Measurements from ENCODE around the gene NOVA1. TPM values are rescaled to one million over a fixed set of nuclear protein-coding genes. Genes with fewer than 3 reads are reported as not detected.
"Not testable (repeated sequence)": the region's sequence is repeated elsewhere in the genome, so short reads cannot be mapped to it uniquely, and the experiment has no call there.

NOVA1 gene
- total RNA-seq (0.39 TPM), polyA plus RNA-seq (not detected)

GRCh38 chr14:26597589-26598080 is at the start of gene NOVA1:
Gene NOVA1 (minus strand): TSS chr14:26598033. CDS start chr14:26597436, 597 bp downstream.
- no peak within 1 kb of the TSS for H3K4me3 ChIP-seq (ENCODE audit: low read depth, low read length)
- H3K27me3 ChIP-seq (ENCODE audit: control insufficient read depth, insufficient read depth, low read length): no peaks in the 10 kb centered on the region
- H3K27ac ChIP-seq (ENCODE audit: insufficient read depth, low read length, poor library complexity, severe bottlenecking): no peak within 1 kb of the TSS
- peak within 1 kb of the TSS in 1 of 4 donors; percentile 31 for H3K4me3 Mint-ChIP-seq
- H3K36me3 ChIP-seq (ENCODE audit: control insufficient read depth, insufficient read depth, low read length): no peaks in the 10 kb centered on the region
- H3K27me3 Mint-ChIP-seq: peaks cover 12% of the 10 kb centered on the region
- peaks cover 4% of the 10 kb centered on the region for H3K36me3 Mint-ChIP-seq
- peaks cover 0 to 4% (median 0%) of the 10 kb centered on the region in 4 donors for H3K4me1 Mint-ChIP-seq
- H3K9me3 Mint-ChIP-seq: peaks cover 0 to 13% (median 8%) of the 10 kb centered on the region in 7 donors
- peaks cover 0 to 2% of the 10 kb centered on the region in 2 experiments for H3K9me3 ChIP-seq (ENCODE audit: control insufficient read depth in 2 of 2, low read length in 2 of 2)
- ATAC-seq (ENCODE audit: low read depth in 2 of 2): no peak
- no peak for DNase-seq
- H3K27ac Mint-ChIP-seq: no peak within 1 kb of the TSS
- H3K4me1 ChIP-seq (ENCODE audit: control insufficient read depth, insufficient read depth, low read length, poor library complexity, severe bottlenecking): no peaks in the 10 kb centered on the region

- H3K4me1 ChIP-seq (ENCODE audit: control insufficient read depth, insufficient read depth, low read length, poor library complexity, severe bottlenecking); H3K27me3 ChIP-seq (ENCODE audit: control insufficient read depth, insufficient read depth, low read length); H3K36me3 Mint-ChIP-seq; H3K4me3 Mint-ChIP-seq; H3K27me3 Mint-ChIP-seq; DNase-seq; H3K36me3 ChIP-seq (ENCODE audit: control insufficient read depth, insufficient read depth, low read length); ATAC-seq (ENCODE audit: low read depth in 2 of 2); H3K27ac Mint-ChIP-seq; H3K27ac ChIP-seq (ENCODE audit: insufficient read depth, low read length, poor library complexity, severe bottlenecking); H3K4me3 ChIP-seq (ENCODE audit: low read depth, low read length); H3K4me1 Mint-ChIP-seq: not testable (repeated sequence)
- peaks cover 3 to 61% (median 14%) of the 10 kb centered on the region in 7 donors for H3K9me3 Mint-ChIP-seq
- H3K9me3 ChIP-seq (ENCODE audit: control insufficient read depth in 2 of 2, low read length in 2 of 2): peaks cover 9 to 15% of the 10 kb centered on the region in 2 experiments
Observed at GRCh38 chr14:26645057-26645456, 47.2 kb upstream of the NOVA1 start.

- H3K9me3 Mint-ChIP-seq: peaks cover 0 to 18% (median 4%) of the 10 kb centered on the region in 7 donors
- no peaks in the 10 kb centered on the region for H3K27me3 Mint-ChIP-seq
- Histone ChIP-seq H3K27me3 (ENCODE audit: control insufficient read depth, insufficient read depth, low read length) (no peaks in the 10 kb centered on the region), H3K27ac (ENCODE audit: insufficient read depth, low read length, poor library complexity, severe bottlenecking) (no peak overlapping the region), H3K4me3 (ENCODE audit: low read depth, low read length) (no peak overlapping the region), H3K36me3 (ENCODE audit: control insufficient read depth, insufficient read depth, low read length) (no peaks in the 10 kb centered on the region), H3K9me3 (ENCODE audit: control insufficient read depth in 2 of 2, low read length in 2 of 2) (peaks cover 0 to 7% of the 10 kb centered on the region in 2 experiments), H3K4me1 (ENCODE audit: control insufficient read depth, insufficient read depth, low read length, poor library complexity, severe bottlenecking) (no peaks in the 10 kb centered on the region)
- H3K36me3 Mint-ChIP-seq: no peaks in the 10 kb centered on the region
- no peak overlapping the region for H3K4me3 Mint-ChIP-seq
- H3K27ac Mint-ChIP-seq: no peak overlapping the region
- no peak for DNase-seq
- ATAC-seq (ENCODE audit: low read depth in 2 of 2): no peak
- no peaks in the 10 kb centered on the region for H3K4me1 Mint-ChIP-seq
Observed at GRCh38 chr14:26636561-26636960, 38.7 kb upstream of the NOVA1 start.

GRCh38 chr14:26634946-26635345 is 37.1 kb upstream of the NOVA1 start:
- not testable (repeated sequence) for H3K9me3 ChIP-seq (ENCODE audit: control insufficient read depth in 2 of 2, low read length in 2 of 2); H3K27me3 Mint-ChIP-seq; H3K4me3 ChIP-seq (ENCODE audit: low read depth, low read length); H3K4me1 Mint-ChIP-seq; H3K27ac ChIP-seq (ENCODE audit: insufficient read depth, low read length, poor library complexity, severe bottlenecking); H3K27me3 ChIP-seq (ENCODE audit: control insufficient read depth, insufficient read depth, low read length); H3K27ac Mint-ChIP-seq; H3K4me1 ChIP-seq (ENCODE audit: control insufficient read depth, insufficient read depth, low read length, poor library complexity, severe bottlenecking); H3K4me3 Mint-ChIP-seq; H3K9me3 Mint-ChIP-seq; DNase-seq; H3K36me3 ChIP-seq (ENCODE audit: control insufficient read depth, insufficient read depth, low read length); ATAC-seq (ENCODE audit: low read depth in 2 of 2); H3K36me3 Mint-ChIP-seq

- peaks cover 0 to 5% of the 10 kb centered on the region in 2 experiments for H3K9me3 ChIP-seq (ENCODE audit: control insufficient read depth in 2 of 2, low read length in 2 of 2)
- DNase-seq: no peak
- H3K27ac Mint-ChIP-seq: no peak overlapping the region
Observed at GRCh38 chr14:26626256-26626655, 28.4 kb upstream of the NOVA1 start.

GRCh38 chr14:26622611-26623010 is 24.8 kb upstream of the NOVA1 start:
- DNase-seq (no peak), ATAC-seq (ENCODE audit: low read depth in 2 of 2) (no peak)
- peaks cover 0 to 5% of the 10 kb centered on the region in 2 experiments for H3K9me3 ChIP-seq (ENCODE audit: control insufficient read depth in 2 of 2, low read length in 2 of 2)
- H3K27me3 Mint-ChIP-seq: no peaks in the 10 kb centered on the region
- H3K4me1 Mint-ChIP-seq: no peaks in the 10 kb centered on the region
- H3K4me1 ChIP-seq (ENCODE audit: control insufficient read depth, insufficient read depth, low read length, poor library complexity, severe bottlenecking): no peaks in the 10 kb centered on the region
- no peak overlapping the region for H3K27ac ChIP-seq (ENCODE audit: insufficient read depth, low read length, poor library complexity, severe bottlenecking)
- no peaks in the 10 kb centered on the region for H3K36me3 ChIP-seq (ENCODE audit: control insufficient read depth, insufficient read depth, low read length)
- H3K9me3 Mint-ChIP-seq: peaks cover 5 to 46% (median 8%) of the 10 kb centered on the region in 7 donors
- no peak overlapping the region for H3K27ac Mint-ChIP-seq
- no peaks in the 10 kb centered on the region for H3K27me3 ChIP-seq (ENCODE audit: control insufficient read depth, insufficient read depth, low read length)
- H3K36me3 Mint-ChIP-seq: no peaks in the 10 kb centered on the region
- no peak overlapping the region for H3K4me3 Mint-ChIP-seq
- H3K4me3 ChIP-seq (ENCODE audit: low read depth, low read length): no peak overlapping the region

More at GRCh38 chr14:26626256-26626655, 28.4 kb upstream of the NOVA1 start:
- Histone ChIP-seq H3K27me3 (ENCODE audit: control insufficient read depth, insufficient read depth, low read length) (no peaks in the 10 kb centered on the region), H3K27ac (ENCODE audit: insufficient read depth, low read length, poor library complexity, severe bottlenecking) (no peak overlapping the region), H3K36me3 (ENCODE audit: control insufficient read depth, insufficient read depth, low read length) (no peaks in the 10 kb centered on the region), H3K4me1 (ENCODE audit: control insufficient read depth, insufficient read depth, low read length, poor library complexity, severe bottlenecking) (no peaks in the 10 kb centered on the region), H3K4me3 (ENCODE audit: low read depth, low read length) (no peak overlapping the region)
- Mint-ChIP-seq H3K27me3 (no peaks in the 10 kb centered on the region), H3K4me3 (no peak overlapping the region), H3K36me3 (no peaks in the 10 kb centered on the region), H3K9me3 (peaks cover 0 to 33% (median 7%) of the 10 kb centered on the region in 7 donors), H3K4me1 (no peaks in the 10 kb centered on the region)
- no peak for ATAC-seq (ENCODE audit: low read depth in 2 of 2)

GRCh38 chr14:26621807-26622560 is 24.2 kb upstream of the NOVA1 start:
- H3K27me3 Mint-ChIP-seq: no peaks in the 10 kb centered on the region
- Histone ChIP-seq H3K9me3 (ENCODE audit: control insufficient read depth in 2 of 2, low read length in 2 of 2) (peaks cover 0 to 5% of the 10 kb centered on the region in 2 experiments), H3K27ac (ENCODE audit: insufficient read depth, low read length, poor library complexity, severe bottlenecking) (no peak overlapping the region), H3K4me3 (ENCODE audit: low read depth, low read length) (no peak overlapping the region), H3K27me3 (ENCODE audit: control insufficient read depth, insufficient read depth, low read length) (no peaks in the 10 kb centered on the region), H3K36me3 (ENCODE audit: control insufficient read depth, insufficient read depth, low read length) (no peaks in the 10 kb centered on the region), H3K4me1 (ENCODE audit: control insufficient read depth, insufficient read depth, low read length, poor library complexity, severe bottlenecking) (no peaks in the 10 kb centered on the region)
- DNase-seq: no peak
- no peak overlapping the region for H3K27ac Mint-ChIP-seq
- no peaks in the 10 kb centered on the region for H3K36me3 Mint-ChIP-seq
- H3K9me3 Mint-ChIP-seq: peaks cover 4 to 45% (median 10%) of the 10 kb centered on the region in 7 donors
- no peaks in the 10 kb centered on the region for H3K4me1 Mint-ChIP-seq
- no peak overlapping the region for H3K4me3 Mint-ChIP-seq
- ATAC-seq (ENCODE audit: low read depth in 2 of 2): no peak

- Mint-ChIP-seq H3K4me3 (no peak overlapping the region), H3K27me3 (no peaks in the 10 kb centered on the region), H3K9me3 (peaks cover 4 to 44% (median 10%) of the 10 kb centered on the region in 7 donors), H3K36me3 (no peaks in the 10 kb centered on the region), H3K4me1 (no peaks in the 10 kb centered on the region), H3K27ac (no peak overlapping the region)
- Histone ChIP-seq H3K36me3 (ENCODE audit: control insufficient read depth, insufficient read depth, low read length) (no peaks in the 10 kb centered on the region), H3K27me3 (ENCODE audit: control insufficient read depth, insufficient read depth, low read length) (no peaks in the 10 kb centered on the region), H3K4me3 (ENCODE audit: low read depth, low read length) (no peak overlapping the region), H3K27ac (ENCODE audit: insufficient read depth, low read length, poor library complexity, severe bottlenecking) (no peak overlapping the region), H3K4me1 (ENCODE audit: control insufficient read depth, insufficient read depth, low read length, poor library complexity, severe bottlenecking) (no peaks in the 10 kb centered on the region), H3K9me3 (ENCODE audit: control insufficient read depth in 2 of 2, low read length in 2 of 2) (peaks cover 0 to 4% of the 10 kb centered on the region in 2 experiments)
- ATAC-seq (ENCODE audit: low read depth in 2 of 2) (no peak), DNase-seq (no peak)
Observed at GRCh38 chr14:26621364-26621763, 23.5 kb upstream of the NOVA1 start.
